NCI-H1105 (cell line): ENCODE results near the gene PNMA8B.
A peak's percentile ranks its signal among the peaks of the same experiment; 100 is the strongest.
"Not testable (repeated sequence)": the region's sequence is repeated elsewhere in the genome, so short reads cannot be mapped to it uniquely, and the experiment has no call there.

Experiments used
- DNase-seq: peaks from one replicate; lab custom pipeline; 2025; lab: John Stamatoyannopoulos, UW

Gene PNMA8B

DNA sequence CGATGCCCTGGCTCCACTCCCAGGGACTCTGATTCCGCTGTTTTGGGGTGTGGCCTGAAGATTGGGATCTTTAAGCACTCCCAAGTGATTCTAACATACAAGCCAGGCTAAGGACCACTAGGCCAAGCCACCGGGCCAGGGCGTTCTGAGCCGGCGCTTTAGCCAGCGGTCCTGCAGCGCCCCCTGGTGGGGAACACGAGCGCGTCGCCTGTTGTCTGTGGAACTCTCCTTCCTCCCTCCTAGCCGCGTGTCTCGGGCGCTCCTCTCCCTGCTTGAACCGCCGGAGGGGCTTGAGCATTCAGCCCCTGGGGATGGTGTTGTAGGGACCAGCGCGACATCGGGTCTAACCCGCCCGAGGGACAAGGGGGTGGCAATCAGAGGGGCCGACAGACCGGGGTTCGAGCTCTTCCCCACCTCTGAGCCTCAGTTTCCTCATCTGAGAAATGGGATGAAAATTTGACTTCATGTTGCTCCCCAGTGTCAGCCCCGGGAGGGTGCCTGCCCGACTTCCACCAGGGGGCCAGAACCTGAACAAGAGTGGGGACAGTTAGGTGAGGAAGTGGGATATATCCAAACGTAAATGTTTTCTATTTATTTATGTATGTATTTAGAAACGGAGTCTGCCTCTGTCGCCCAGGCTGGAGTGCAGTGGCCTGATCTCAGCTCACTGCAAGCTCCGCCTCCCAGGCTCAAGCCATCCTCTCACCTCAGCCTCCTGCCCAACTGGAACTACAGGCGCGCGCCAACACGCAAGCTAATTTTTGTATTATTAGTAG lies 18.0 kb upstream of the PNMA8B start:
- DNase-seq, result peak; percentile 36

DNA sequence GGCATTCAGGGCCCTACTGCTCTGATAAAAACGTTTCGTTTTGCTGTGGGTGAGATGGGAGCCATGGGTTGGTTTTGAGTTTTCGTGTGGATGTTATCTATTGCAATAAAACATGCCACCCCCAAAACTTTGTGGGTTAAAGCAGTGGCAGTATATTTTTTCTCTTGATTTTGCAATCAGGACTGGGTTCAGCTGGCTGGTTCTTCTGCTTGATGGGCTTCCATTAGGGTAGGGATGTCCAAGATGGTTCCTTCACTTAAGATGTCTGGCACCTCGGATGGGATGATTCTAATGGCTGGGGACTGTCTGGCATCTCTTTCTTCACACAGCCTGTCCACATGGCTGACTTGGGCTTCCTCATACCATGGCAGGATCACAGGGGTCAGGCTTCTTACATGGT lies 15.6 kb upstream of the PNMA8B start:
- DNase-seq, result no peak

- no peak for DNase-seq
These were observed 12.5 kb upstream of the PNMA8B start for GRCh38 chr19:46508206-46508605.

- DNase-seq, result no peak
These were observed 8.3 kb upstream of the PNMA8B start for GRCh38 chr19:46503848-46504453.

DNA sequence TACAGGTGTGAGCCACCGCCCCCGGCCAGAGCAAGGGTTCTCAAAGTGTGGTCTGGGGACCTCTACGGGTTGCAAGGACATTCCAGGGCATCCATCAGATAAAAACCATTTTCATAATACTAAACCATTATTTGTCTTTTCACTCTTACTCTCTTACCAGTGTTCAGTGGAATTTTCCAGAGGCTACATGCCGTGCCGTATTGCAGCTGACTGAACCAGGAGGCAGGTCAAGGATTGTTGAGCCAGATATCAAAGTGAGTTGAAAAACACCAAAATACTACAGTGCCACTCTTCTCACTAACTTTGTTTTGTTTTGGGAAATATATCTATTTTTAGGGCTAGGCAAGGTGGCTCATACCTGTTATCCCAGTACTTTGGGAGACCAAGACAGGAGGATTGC lies 7.2 kb upstream of the PNMA8B start:
- DNase-seq, result no peak

DNA sequence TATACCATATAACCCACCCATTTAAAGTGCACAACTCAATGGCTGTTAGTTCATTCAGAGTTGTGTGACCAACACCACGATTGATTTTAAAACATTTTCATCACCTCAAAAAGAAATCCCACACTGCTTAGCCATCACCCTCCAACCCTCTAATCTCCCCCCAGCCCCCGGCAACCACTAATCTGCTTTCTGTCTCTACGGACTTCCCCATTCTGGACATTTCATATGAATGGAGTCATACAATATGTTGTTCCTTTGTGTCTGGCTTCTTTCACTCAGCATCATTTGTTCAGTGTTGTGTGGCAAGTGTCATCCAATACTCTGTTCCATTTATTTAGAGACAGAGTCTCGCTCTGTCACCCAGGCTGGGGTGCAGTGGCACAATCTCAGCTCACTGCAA lies 4.0 kb upstream of the PNMA8B start:
- DNase-seq, result no peak

DNA sequence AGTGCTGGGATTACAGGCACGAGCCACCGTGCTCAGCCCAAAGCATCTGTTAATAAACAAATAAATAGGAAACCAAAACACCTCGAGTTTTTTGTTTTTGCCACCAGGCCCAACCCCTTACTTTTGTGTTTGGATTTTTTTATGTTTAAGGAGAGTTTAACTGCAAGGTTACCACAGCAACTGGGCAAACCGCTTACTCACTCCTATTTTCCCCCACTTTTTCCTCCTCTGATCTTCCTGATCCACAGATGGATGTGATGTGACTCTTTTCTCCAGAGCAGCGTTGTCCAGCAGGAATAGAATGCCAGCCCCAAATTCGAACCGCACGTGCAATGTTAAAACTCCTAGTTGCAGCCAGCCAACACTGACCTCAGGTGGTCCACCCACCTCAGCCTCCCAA lies 2.1 kb upstream of the PNMA8B start:
- no peak for DNase-seq

DNA sequence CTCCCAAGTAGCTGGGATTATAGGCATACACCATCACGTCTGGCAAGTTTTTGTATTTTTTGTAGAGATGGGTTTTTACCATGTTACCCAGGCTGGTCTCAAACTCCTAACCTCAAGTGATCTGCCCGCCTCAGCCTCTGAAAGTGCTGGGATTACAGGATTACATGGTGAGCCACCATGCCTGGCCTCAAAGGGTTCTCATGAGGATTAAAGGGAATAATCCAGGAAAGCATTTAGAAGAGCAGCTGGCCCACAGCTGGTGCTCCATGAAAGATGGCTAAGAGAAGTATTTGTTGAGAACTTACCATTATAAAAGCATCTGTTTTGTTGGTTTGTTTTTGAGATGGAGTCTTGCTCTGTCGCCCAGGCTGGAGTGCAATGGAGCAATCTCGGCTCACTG lies 1.2 kb upstream of the PNMA8B start:
- not testable (repeated sequence) for DNase-seq

DNA sequence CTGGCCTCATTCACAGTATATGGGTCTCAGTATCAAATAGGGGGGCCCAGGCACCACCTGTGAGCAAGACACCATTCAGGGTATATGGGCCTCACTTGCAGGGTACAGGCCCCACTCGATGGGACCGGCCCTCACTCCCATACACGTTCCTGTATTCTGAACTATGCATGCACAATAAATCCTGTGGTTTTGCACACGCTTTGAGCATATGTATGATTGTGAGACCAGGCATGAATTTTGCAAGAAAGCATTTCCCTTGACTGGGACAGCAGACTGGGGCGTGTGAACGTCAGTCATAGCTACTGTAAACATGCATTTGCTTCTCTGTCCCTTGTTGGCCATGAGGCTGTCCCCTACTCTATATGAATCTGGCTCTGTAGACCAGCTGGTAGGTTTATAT lies 637 bp upstream of the PNMA8B start:
- no peak for DNase-seq

DNA sequence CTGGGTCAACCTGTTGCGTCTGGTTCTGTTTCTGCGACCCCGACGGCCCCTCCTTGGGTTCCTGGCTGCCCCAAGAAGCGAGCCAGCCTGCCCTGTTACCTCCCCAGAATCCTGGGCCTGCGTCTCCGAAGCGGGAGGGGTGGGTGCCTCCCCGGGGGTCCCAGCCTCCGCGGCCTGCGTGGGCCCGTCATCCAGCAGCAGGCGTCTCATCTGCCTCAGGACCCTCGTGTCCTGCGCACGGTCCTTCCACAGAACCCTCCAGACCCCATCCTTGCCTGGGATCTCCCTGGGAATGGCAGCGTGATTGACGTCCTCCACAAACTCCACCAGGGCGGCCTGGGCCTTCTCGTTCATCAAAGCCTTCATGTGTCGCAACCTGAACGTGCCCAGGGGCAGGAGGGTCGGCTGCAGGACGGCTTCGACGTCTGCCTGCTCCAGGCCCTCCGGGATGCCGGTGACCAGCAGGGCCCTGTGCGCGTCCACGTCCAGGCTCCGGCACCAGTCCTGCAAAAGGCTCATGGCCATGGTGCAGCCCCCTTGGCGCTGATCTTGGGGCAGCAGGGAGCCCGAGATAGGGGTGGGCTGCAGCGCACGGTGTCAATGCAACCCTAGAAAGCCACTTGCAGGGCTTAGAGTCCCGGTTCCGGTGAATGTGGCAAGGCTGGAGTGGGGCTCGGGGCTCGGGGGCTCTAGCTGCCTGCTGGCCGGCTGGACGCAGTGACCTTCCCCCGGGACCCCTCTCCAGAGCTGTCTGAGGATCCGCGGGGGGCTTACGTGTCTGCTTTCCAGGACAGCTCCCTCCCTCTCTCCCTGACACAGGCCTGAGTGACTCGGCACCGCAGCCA lies 504 bp downstream of the PNMA8B start:
- DNase-seq, result no peak

- DNase-seq, result no peak
These were observed 1.3 kb downstream of the PNMA8B start for GRCh38 chr19:46494146-46494940.

DNA sequence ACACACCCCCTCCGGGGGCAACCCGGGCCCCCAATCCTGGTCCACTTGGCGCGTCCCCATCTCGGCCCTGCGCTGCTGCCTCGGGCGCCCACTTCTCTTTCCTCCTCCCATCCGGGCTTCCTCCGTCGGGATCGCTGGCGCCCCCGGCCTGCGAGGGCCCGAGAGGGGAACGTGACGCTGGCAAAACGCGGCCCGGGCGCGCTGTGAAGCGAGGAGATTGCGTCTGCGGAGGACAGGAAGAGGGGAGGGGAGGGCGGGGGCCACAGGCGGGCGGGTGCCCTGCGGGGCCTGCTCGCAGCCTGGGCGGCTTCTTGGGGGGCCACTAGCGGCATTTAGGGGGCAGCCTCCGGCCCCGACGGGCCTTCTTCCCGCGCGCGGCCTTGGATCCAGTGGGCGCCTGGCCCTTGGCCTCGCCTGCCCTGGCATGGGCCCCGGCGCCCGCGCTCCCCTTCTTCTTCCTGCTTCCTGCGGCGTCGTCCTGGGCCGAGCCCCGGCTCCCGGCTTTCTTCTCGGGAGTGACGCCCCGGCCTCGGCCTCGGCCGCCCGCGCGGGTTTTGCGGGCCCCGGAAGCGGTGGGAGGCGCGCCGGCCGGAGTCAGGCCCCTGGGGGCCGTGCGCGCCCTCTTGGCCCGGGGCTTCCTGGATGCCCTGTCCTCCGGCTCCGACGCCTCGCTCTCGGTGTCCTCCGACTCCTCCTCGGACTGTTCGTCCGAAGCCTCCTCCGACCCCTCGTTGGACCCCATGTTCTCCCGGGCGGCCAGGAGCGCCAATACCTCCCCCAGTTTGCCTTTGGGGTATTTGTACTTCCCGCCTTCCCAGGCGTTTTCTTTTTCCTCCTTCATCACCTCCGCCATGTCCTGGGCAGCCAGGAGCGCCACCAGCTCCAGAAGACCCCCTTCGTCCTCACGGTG lies 2.2 kb downstream of the PNMA8B start:
- DNase-seq, result no peak

GRCh38 chr19:46492841-46493235 lies 2.8 kb downstream of the PNMA8B start:
- no peak for DNase-seq

DNA sequence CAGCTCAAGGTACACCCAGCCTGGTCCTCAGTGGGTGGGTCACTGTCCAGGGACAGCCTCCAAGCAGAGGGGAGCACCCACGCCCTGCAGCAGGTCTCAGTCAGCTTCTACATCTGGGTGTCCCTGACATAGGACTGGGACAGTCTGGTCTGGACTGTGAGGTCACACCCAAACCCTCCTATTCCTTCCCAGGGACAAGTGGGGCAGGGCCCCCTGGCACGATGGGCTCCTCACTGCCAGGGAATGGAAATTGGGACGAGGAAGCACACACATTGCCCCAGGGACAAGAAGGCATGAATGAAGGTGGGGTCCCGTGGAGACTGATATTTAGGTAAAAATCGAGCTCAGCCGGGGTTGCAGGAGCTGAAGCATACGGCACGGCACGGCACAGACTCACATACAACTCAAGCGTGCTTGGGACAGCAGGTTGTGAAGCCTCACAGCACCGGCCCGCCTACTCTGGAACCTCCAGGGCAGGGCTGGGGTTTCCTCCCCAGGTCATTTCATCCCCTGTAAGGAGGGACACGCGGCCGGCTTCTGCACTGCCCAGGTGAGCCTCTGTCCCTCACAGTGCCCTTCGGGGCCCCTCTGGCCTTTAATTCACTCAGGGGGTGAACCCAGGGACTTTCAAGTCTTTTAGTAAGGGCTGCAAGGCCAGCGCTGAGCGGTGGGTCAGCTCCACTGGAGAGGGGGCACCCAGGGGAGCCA lies 3.5 kb downstream of the PNMA8B start:
- no peak for DNase-seq

DNA sequence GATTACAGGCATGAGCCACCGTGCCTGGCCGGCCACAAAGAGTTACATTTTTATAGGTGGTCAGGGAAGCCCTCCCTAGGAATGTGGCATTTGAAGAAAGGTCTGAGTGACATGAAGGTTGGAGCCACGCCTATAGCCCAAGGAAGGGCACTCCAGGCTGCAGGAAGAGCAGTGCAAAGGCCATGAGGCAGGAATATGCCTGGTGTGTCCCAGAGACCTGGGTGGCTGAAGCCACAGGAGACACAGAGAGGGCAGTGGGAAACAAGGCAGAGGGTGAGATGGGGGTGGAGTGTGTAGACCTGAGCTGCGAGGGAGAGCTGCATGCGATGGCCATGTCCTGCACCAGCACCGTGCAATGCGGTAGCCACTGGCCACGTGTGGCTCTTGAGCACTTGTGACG lies 4.9 kb downstream of the PNMA8B start:
- no peak for DNase-seq

DNA sequence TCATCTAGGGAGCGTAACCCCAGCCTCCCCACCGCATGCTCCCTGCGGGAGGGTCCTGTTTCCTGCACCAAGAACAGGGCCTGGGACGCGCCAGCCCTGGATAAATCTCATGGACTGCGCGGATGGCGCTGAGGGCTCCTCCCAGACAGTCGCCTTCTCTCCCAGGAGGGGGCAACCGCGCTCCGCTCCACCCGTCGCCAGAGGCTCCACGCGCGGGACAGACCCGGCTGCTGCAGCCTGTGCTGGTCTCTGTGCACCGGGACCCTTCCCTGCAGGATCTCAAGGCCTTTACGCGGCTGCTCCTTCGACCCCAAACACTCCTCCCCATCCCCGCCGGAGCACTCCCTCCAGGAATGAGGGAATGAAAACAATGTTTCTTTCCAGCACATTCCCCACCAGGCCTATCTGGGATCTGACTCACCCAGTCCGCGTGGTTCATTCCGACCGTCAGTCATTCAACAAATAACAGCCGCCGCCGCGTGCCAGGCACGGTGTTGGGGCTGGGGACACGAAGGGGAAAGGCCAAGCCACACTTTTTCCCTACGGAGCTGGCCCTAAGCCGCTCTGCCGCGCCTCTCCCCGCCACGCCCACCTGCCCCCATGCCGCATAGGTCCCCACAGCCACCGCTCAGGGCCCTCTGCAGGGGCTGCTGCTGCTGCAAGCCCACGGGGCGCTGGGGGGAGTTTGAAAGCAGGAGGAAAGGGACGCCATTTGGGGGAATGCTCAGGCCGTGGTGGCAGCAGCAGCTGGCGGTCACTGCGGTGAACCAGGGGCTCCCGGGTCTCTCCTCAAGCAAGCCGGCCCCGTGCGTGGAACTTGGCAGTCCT lies 6.0 kb downstream of the PNMA8B start:
- DNase-seq, result no peak

GRCh38 chr19:46488551-46488950 lies 7.1 kb downstream of the PNMA8B start:
- no peak for DNase-seq

DNA sequence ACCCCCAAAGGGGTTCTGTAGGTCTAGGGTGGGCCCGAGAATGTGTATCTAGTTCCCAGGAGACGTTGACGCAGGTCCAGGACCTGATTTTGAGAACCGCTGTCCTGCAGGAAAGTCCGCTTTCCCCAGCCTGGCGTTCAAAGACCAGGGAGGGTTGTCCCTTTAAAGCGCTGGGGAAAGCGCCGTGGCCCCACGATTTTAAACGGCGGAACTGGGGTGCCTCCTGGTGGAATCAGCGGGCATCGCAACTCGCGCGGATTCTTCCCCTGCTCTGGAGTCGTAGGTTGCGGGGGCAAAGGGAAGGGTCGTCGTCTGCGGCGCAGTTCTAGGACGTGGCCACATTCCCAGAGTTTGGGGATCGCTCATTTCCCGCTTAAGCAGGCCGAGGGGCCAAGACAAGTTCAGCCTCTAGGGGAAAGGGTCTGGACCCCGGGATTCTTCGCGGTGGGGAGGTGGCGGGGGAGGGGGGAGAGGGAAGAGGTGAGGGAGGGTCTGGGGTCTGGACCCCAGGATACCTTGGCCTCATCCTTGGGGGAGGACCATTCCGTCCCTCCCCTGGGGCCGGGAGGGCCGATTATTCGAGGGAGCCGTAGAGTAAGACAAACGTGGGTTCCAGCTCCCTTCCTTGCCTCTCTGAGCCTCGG lies 7.7 kb downstream of the PNMA8B start:
- peak; percentile 48 for DNase-seq

DNA sequence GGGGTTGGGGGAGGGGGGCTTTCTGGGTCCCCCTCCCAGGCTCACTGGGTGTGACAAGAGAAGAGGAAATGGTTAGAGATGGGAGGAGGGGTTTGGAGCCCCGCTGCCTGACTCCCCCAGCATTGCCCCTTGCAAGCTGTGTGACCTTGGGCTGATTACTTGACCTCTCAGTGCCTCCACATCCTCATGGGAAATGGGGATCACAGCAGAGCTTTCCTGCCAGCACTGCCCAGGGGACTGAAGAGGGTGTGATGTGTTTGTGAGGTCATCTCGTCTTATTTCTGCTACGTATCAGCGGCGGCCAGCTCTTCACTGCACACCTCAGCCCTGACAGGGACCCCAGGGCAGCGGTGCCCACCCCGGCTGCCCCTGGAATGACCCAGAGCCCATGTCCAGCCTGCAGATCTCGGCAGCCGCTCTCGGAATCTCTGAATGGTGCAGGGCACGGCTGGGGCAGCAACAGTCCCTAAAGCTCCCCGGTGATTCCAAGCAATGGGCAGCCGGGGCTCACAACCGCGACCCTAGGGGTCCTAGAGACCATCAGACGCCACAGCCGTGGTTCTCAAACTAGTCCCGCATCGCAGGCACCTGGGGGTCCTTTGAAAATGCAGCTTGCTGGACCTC lies 8.4 kb downstream of the PNMA8B start:
- no peak for DNase-seq
